A673 (cell line): ENCODE results near the gene LINC00305. TPM values are rescaled to one million over a fixed set of nuclear protein-coding genes. Genes with fewer than 3 reads are reported as not detected.

ENCODE experiments used
- Bru-seq: library from RNA; stranded (reverse); fragments of 400-500 nt; gene quantifications from one replicate; lab custom pipeline; 2021; lab: Mats Ljungman, UMichigan
- BruChase-seq, 2 experiments: library from RNA; stranded (reverse); fragments of 400-500 nt; gene quantifications; one replicate each; lab custom pipeline; 2021; lab: Mats Ljungman, UMichigan
- BruUV-seq: library from RNA; stranded (reverse); fragments of 400-500 nt; replicated peaks from 2 replicates; lab custom pipeline; 2021; lab: Mats Ljungman, UMichigan
- CTCF ChIA-PET: fragments of 300-600 bp; sonication (Branson Sonifier 250); formaldehyde crosslinking; loops from one replicate; lab custom pipeline; 2022; ENCODE audit warnings: antibody characterized with exemption; lab: Charles Lee
- POLR2A ChIA-PET: fragments of 300-600 bp; sonication (Branson Sonifier 250); formaldehyde crosslinking; loops from one replicate; lab custom pipeline; 2022; ENCODE audit warnings: antibody characterized with exemption; ENCODE audit not compliant: low non-redundant PET; lab: Charles Lee
- DNase-seq: peaks from one replicate; pipeline ENCODE4 v3.0.0-alpha.2; 2015; ENCODE audit warnings: low spot score
- H3K27ac ChIP-seq: fragments of 200-600 bp; sonication (generic); 2 replicates; pipeline ENCODE4 v1.5.1; 2016; ENCODE audit warnings: mixed run types, low read depth, mild to moderate bottlenecking, mixed read lengths, antibody characterized with exemption, low read length; ENCODE audit not compliant: poor library complexity, severe bottlenecking
- H3K27me3 ChIP-seq: fragments of 200-600 bp; sonication (generic); replicated peaks from 2 replicates; pipeline ENCODE4 v1.6.1; 2017; ENCODE audit warnings: mixed run types, low read depth, mild to moderate bottlenecking, mixed read lengths, antibody characterized with exemption, low read length; ENCODE audit not compliant: insufficient read depth, poor library complexity
- H3K36me3 ChIP-seq: fragments of 200-600 bp; sonication (generic); 2 replicates; pipeline ENCODE4 v1.6.1; 2016; ENCODE audit warnings: mixed run types, mild to moderate bottlenecking, mixed read lengths, antibody characterized with exemption, low read length; ENCODE audit not compliant: insufficient read depth, poor library complexity, severe bottlenecking
- H3K4me1 ChIP-seq: fragments of 200-600 bp; sonication (generic); 2 replicates; pipeline ENCODE4 v1.6.1; 2017; ENCODE audit warnings: mixed run types, mild to moderate bottlenecking, mixed read lengths, antibody characterized with exemption, low read length; ENCODE audit not compliant: insufficient read depth, poor library complexity, severe bottlenecking
- H3K4me3 ChIP-seq: fragments of 200-600 bp; sonication (generic); 2 replicates; pipeline ENCODE4 v1.5.1; 2016; ENCODE audit warnings: low read depth, mixed run types, mild to moderate bottlenecking, mixed read lengths, low read length; ENCODE audit not compliant: poor library complexity, severe bottlenecking
- H3K9me3 ChIP-seq: fragments of 200-600 bp; sonication (generic); 2 replicates; pipeline ENCODE4 v1.6.1; 2016; ENCODE audit warnings: mixed run types, low read depth, mild to moderate bottlenecking, mixed read lengths, antibody characterized with exemption, low read length; ENCODE audit not compliant: poor library complexity, severe bottlenecking
- CTCF ChIP-seq: fragments of 300-800, 200-600 bp; sonication (generic); conservative IDR thresholded peaks from 2 replicates; pipeline ENCODE4 v1.5.1; 2017; ENCODE audit warnings: low read depth, mild to moderate bottlenecking, antibody characterized with exemption, low read length, moderate library complexity, mixed read lengths
- EZH2 ChIP-seq: fragments of 200-600 bp; sonication (generic); IDR thresholded peaks from 2 replicates; pipeline ENCODE4 v1.6.1; 2017; ENCODE audit warnings: borderline replicate concordance, low read depth, mild to moderate bottlenecking, mixed read lengths, antibody characterized with exemption, low read length; ENCODE audit not compliant: poor library complexity, severe bottlenecking
- intact Hi-C: fragments of 100-400 bp; cut with micrococcal nuclease; formaldehyde crosslinking; loops from one replicate; pipeline ENCODE4 v1.10.0; 2022; ENCODE audit not compliant: unreplicated experiment
- long read RNA-seq: library from polyadenylated mRNA; stranded (forward); transcript quantifications from one replicate; pipeline ENCODE4 v2.0.0, GENCODE V29; 2022
- total RNA-seq: library from RNA; stranded (reverse); gene quantifications from 2 replicates; pipeline ENCODE4 v1.2.3, GENCODE V29; 2021

Gene LINC00305
- total RNA-seq, result not detected in 2 replicates
- percentile 4 among the genes with signal in this experiment for Bru-seq, nascent RNA
- percentile 1 among the genes with signal in this experiment for BruChase-seq, experiment 1, labeled RNA remaining after a 2-hour chase
- BruChase-seq, experiment 2, labeled RNA remaining after a 6-hour chase, result percentile 1 among the genes with signal in this experiment
- long read RNA-seq, result 0 reads

DNA sequence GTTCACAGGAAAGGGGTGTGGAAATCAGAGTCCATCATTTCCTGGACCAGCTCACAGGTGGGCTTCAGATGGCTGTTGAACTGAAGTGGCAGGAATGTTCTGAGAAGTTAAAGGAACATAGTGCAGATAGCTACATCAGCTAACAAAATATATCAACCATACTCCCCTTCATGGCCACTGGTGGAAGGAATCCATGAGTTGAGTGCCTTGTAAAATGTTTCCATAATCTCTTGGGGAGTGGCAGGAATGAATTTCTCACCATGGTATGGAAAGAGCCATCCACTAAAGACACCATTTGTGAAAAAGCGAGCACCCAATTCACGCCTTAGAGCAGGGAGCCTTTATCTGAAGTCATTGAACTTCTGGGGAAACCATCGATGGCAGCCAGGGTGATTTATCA, at the start of gene LINC00305:
Gene LINC00305 (minus strand): TSS at position 101 of the 400 bp plus-strand sequence.
- no peaks in the 10 kb centered on the region for H3K36me3 ChIP-seq
- BruUV-seq, result no TSS peak
- intact Hi-C loops, result no loop called here
- no peak for DNase-seq
- H3K4me1 ChIP-seq, result no peaks in the 10 kb centered on the region
- H3K27me3 ChIP-seq, result no peaks in the 10 kb centered on the region
- no peak within 1 kb of the TSS for H3K4me3 ChIP-seq
- TF ChIP-seq CTCF (no peak), EZH2 (no peak)
- no peak within 1 kb of the TSS for H3K27ac ChIP-seq
- POLR2A ChIA-PET, result no interaction called here
- CTCF ChIA-PET, result no interaction called here
- H3K9me3 ChIP-seq, result no peaks in the 10 kb centered on the region

DNA sequence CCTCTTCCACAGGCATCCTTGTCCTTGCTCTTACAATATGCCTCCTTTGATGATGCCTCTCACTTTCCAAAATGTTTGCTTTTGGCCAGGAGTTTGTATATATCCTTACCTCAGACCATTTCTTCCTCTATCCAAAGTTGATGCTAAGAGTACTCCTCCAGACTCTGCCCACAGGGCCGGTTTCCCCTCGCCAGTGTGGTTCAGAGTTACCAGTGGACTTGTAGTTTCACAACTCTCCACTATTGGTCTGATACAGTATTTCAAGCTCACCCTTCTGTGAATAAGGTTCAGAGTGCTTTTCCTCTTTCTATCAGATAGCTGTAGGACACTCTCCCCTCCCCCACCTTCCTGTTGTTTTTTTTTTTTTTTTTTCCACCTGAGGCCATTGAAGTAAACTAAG, 42.2 kb upstream of the LINC00305 start:
- BruUV-seq, result no TSS peak
- Histone ChIP-seq H3K4me3 (no peak overlapping the region), H3K27ac (no peak overlapping the region), H3K36me3 (no peaks in the 10 kb centered on the region), H3K9me3 (no peaks in the 10 kb centered on the region), H3K27me3 (no peaks in the 10 kb centered on the region), H3K4me1 (no peaks in the 10 kb centered on the region)
- DNase-seq, result no peak
- intact Hi-C loops, result no loop called here
- ChIA-PET CTCF (no interaction called here), POLR2A (no interaction called here)
- TF ChIP-seq CTCF, result no peak
- no peak for TF ChIP-seq EZH2

DNA sequence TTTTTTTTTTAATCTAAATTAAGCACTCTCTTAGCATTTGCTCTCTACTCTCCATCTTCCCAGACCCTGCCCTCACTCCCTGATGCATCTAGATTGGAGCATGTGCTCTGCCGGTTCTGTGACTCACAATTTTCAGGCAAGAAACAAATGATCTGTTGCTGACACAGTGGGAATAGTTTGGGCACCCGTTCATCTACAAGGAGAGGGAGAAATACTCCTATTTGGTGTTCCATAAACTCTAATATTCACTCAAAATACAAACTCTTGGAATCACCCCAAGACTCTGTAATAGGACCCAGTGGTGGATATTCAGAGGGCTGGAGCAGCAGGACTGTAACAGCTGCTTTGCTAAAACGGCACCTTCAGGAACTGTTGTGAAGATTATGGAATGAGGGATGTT, 37.1 kb upstream of the LINC00305 start:
- ChIA-PET POLR2A (no interaction called here), CTCF (no interaction called here)
- no peak for DNase-seq
- Histone ChIP-seq H3K27ac (no peak overlapping the region), H3K4me3 (no peak overlapping the region), H3K27me3 (no peaks in the 10 kb centered on the region), H3K9me3 (no peaks in the 10 kb centered on the region), H3K36me3 (no peaks in the 10 kb centered on the region), H3K4me1 (no peaks in the 10 kb centered on the region)
- TF ChIP-seq EZH2 (no peak), CTCF (no peak)
- intact Hi-C loops, result no loop called here
- BruUV-seq, result no TSS peak
